GM21619 (cell line): ENCODE data around the gene C1orf210.
A peak's percentile ranks its signal among the peaks of the same experiment; 100 is the strongest.

Experiments
- ATAC-seq: cut with Tn5 transposase; IDR thresholded peaks from one replicate; pipeline ENCODE4 v1.9.1; 2021; ENCODE audit not compliant: unreplicated experiment

The C1orf210 gene

DNA sequence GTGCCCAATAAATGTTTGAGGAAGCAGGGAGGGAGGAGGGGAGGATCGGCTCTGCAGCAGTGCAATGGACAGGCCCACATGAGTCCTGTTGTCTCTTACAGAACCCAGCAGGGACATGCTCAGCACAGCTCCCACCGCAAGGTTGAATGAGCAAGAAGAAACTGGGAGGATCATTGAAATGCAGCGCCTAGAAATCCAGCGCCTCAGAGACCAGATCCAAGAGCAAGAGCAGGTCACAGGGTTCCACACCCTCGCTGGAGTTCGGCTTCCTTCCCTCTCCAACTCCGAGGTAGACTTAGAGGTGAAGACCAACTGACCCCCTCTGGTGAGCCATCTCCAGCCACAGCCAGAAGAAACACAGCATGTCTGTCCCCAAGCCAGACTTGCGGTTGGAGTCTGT lies 31.5 kb downstream of the C1orf210 start:
- no peak for ATAC-seq

DNA sequence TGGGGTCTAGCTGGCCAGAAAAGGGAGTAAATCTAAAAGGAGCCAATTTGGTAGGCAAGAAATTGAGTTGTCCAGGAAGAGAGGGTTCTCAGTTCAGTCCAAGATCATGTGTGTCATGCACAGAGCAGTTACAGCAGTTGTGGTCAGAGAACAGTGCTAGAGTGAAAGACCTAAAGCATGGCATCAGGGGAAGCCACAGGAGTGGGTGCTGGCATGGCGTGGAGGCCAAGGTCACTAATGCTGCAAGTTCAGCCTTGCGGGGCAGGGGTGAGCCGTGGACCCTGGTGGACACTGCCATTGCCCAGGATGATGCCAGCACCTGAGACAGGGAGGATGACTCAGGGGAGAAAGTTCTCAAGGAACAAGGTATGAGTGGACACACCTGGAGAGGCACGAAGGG lies 32.2 kb downstream of the C1orf210 start:
- ATAC-seq, result no peak

- no peak for ATAC-seq
Observed at GRCh38 chr1:43252225-43252624, 33.2 kb downstream of the C1orf210 start.

GRCh38 chr1:43251024-43251423 lies 34.4 kb downstream of the C1orf210 start:
- no peak for ATAC-seq

DNA sequence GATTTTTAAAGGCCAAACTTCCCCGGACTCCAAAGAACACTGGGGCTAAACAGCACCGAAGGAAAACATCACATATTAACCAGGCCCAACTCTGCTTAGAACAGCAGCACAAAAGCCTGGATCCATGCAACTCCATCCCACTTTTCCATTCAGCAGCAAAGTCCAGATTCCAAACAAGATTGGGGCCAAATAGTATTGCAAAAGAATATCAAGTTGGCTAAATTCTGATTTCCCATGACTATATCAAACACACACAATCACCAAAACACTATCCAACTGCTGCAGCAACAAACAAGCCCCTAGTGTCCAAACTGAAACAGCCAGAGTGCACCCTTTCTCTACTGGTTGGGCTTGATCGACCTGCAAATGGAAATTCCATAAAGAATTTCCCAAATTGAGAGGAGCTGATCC lies 35.0 kb downstream of the C1orf210 start:
- ATAC-seq, result no peak

DNA sequence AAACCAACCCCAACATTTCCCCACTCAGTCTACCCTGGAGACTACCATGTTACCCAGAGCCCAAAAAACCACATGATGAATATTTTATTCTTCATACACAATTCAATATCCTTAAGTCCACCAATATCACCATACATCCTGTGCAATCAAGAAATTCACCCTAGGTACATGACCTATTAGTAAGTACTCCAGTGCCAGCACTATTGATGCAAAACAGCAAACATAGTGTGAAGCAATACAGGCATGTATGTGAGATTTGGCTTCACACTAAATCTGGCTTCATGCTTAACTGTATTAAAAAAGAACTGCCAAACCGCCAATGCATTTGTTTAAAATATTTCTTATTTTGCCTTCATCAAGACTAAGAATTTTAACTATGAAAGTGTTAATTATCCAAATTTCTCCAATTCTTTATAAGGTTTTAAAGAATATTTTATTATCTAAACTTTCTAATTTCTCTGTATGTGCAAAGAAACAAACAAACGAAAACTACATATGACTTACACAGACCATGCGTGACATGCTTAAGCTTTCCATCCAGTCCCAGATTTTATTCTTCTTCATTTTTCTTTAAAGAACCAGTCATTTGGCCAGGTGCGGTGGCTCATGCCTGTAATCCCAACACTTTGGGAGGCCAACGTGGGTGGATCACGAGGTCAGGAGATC lies 38.0 kb downstream of the C1orf210 start:
- no peak for ATAC-seq

GRCh38 chr1:43246466-43247213 lies 38.7 kb downstream of the C1orf210 start:
- no peak for ATAC-seq

GRCh38 chr1:43243299-43243698 lies 42.1 kb downstream of the C1orf210 start:
- no peak for ATAC-seq

GRCh38 chr1:43241413-43241836 lies 44.0 kb downstream of the C1orf210 start:
- no peak for ATAC-seq

GRCh38 chr1:43239484-43239883 lies 45.9 kb downstream of the C1orf210 start:
- peak; percentile 92 for ATAC-seq

DNA sequence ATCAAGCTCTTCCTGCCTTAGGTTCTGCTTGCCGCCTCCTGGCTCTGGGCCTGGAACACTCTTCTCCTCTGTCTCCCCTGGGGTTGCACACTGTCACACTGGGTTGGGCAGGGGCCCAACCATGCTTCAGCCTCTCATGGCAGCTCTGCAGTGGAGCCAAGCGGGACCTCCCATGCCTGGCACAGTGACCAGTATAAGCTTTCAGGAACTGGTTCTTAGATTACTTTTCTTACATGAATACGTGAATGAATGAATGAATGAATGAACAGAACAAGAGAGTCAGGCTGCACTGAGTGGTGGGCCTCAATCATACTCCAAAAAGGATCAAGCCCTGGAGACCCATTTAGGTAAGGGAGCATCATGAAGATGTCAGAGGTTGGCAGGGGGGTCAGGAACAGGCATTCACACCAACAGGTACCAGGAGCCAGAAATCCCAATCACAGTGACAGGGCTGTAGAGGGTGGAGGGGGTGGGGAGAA lies 46.4 kb downstream of the C1orf210 start:
- no peak for ATAC-seq

DNA sequence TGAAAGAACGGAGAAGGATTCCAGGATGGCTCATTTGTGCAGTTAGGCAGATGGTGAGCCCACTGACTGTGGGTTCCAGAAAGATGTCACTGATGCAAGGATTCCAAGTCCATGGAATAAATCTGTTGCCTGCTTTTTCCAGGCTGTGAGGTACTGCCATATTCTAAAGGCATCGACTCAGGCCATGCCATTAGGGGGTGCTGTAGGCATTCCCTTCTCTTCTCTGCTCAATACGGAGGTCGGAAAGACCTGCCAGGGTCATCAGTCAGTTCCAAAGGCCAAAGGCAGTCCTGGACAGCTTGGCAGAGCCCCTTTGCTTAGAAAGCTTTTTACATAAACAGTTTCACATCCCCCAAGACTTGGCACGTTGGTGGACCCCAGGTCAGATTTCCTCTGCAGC lies 47.3 kb downstream of the C1orf210 start:
- no peak for ATAC-seq

DNA sequence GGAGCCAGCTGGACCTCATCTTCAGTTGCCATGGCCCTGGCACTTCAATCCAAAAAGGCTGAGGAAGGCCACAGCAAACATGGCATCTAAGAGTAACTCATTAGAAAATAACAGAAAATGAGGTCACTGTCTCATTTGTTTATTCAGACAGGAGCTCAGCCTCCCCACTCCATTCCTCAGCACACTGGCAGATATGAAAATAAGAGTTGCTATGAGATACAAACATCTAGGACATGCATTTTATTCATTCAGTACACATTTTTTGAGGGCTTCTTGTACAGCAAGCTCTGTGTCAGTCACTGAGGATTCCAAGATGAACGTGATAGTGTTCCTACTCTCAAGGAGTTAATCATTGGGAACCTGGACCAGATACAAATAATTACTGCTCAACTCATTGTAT lies 48.3 kb downstream of the C1orf210 start:
- ATAC-seq, result no peak

DNA sequence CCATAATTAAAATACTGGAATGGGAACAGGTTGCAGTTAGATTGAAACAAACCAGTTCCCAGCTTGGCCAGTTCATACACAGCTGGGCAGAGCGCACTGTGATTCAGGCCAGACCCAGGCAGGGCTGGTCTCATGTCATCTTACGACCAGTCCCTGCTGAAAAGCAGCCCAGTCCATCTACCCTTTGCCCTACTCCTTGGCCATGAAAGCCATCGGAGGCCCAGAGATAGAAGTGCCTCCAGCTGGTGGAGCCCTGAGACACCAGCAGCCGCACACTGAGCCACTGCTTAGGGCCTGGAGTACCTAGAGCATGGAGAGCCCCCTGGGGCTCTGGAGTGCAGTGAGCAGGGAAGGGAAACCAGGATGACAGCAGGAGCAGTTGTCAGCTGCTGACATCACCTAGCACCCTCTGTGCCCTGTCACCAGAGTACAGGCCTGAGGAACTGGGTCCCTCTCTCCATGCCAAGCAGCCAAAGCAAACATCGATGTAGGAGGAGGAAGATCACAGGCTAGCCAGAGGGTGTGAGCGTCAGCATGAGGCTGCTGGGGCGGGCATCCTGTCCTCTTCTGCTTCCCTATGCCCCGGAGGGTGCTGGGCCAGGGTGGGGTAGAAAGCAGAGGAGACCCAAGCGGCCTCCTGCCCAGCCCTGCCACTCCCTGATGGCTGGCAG lies 49.8 kb downstream of the C1orf210 start:
- no peak for ATAC-seq

GRCh38 chr1:43235040-43235439 lies 50.3 kb downstream of the C1orf210 start:
- no peak for ATAC-seq

DNA sequence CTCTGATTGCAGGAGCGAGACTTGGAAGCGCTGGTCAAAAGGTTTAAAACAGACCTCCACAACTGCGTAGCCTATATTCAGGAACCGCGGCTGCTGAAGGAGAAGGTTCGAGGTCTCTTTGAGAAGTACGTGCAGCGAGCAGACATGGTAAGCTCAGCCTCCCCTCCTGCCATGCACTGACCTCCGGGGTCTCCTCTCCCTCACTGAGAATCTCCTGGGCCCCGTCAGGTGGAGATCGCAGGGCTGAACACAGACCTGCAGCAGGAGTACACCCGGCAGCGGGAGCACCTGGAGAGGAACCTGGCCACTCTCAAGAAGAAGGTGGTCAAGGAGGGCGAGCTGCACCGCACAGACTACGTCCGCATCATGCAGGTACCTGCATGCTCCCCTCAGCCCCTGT lies 51.1 kb downstream of the C1orf210 start:
- no peak for ATAC-seq

DNA sequence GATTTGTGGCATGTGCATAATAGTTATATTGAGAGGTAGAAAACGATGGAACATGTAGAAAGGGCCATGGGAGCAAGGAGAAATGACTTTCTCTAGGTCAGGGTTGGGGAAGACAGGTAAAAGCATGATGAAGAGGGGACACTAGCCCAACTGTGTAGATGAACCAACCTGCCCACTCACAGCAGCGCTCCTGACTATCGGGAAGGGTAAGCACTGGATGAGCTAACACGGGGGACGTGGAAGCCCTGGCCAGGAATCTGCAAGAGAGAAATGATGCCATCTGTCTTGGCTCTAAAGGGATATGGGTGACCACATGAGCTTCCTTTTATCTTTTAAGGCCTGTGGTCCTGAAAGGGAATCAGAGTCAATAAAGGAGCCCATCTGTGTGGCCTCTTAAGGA lies 51.8 kb downstream of the C1orf210 start:
- ATAC-seq, result no peak

- ATAC-seq, result no peak
Observed at GRCh38 chr1:43232482-43232881, 52.9 kb downstream of the C1orf210 start.

GRCh38 chr1:43232074-43232473 lies 53.3 kb downstream of the C1orf210 start:
- ATAC-seq, result no peak
